NOMO-1 treated with DMSO at 0.1 percent for 48 hours (cell line): ENCODE measurements around the gene SPATA20.

ENCODE experiments used
- DNase-seq: peaks from one replicate; lab custom pipeline; 2025; ENCODE audit not compliant: unreplicated experiment; lab: John Stamatoyannopoulos, UW

The SPATA20 gene

GRCh38 chr17:50538549-50539410, 8.2 kb upstream of the SPATA20 start:
- DNase-seq, result no peak

GRCh38 chr17:50539762-50540559, 7.0 kb upstream of the SPATA20 start:
- no peak for DNase-seq

GRCh38 chr17:50540560-50541401, 6.2 kb upstream of the SPATA20 start:
- no peak for DNase-seq

GRCh38 chr17:50541402-50541715, 5.6 kb upstream of the SPATA20 start:
- no peak for DNase-seq

- DNase-seq, result peak; percentile 78
Measured at GRCh38 chr17:50541716-50542688, 5.0 kb upstream of the SPATA20 start.

GRCh38 chr17:50542795-50543774, 3.9 kb upstream of the SPATA20 start:
- DNase-seq, result no peak

- DNase-seq, result no peak
Measured at GRCh38 chr17:50544516-50544915, 2.5 kb upstream of the SPATA20 start.

- DNase-seq, result no peak
Measured at GRCh38 chr17:50545311-50545710, 1.7 kb upstream of the SPATA20 start.

- no peak for DNase-seq
Measured at GRCh38 chr17:50546701-50547034, 306 bp upstream of the SPATA20 start.

- no peak for DNase-seq
Measured at GRCh38 chr17:50547736-50548083, 736 bp downstream of the SPATA20 start.

- no peak for DNase-seq
Measured at GRCh38 chr17:50548831-50549230, 1.9 kb downstream of the SPATA20 start.

- no peak for DNase-seq
Measured at GRCh38 chr17:50549256-50549941, 2.4 kb downstream of the SPATA20 start.

GRCh38 chr17:50549969-50550368, 3.0 kb downstream of the SPATA20 start:
- DNase-seq, result no peak

GRCh38 chr17:50550661-50551432, 3.9 kb downstream of the SPATA20 start:
- DNase-seq, result peak; percentile 45

- no peak for DNase-seq
Measured at GRCh38 chr17:50551433-50551815, 4.5 kb downstream of the SPATA20 start.

- no peak for DNase-seq
Measured at GRCh38 chr17:50551884-50552283, 4.9 kb downstream of the SPATA20 start.

GRCh38 chr17:50554201-50554600, 7.2 kb downstream of the SPATA20 start:
- no peak for DNase-seq

- no peak for DNase-seq
Measured at GRCh38 chr17:50556803-50557202, 9.8 kb downstream of the SPATA20 start.
